ENCODE measurements around the gene NDUFS3.

Gene NDUFS3

GRCh38 chr11:47589977-47590861, 11.3 kb downstream of the NDUFS3 start:
- no peak for DNase-seq (ENCODE audit: low read depth in 3 of 3, low spot score in 1 of 3)

- DNase-seq (ENCODE audit: low read depth in 3 of 3, low spot score in 1 of 3) = no peak
Measured at GRCh38 chr11:47591764-47592163, 12.9 kb downstream of the NDUFS3 start.

- no peak for DNase-seq (ENCODE audit: low read depth in 3 of 3, low spot score in 1 of 3)
Measured at GRCh38 chr11:47592251-47592650, 13.4 kb downstream of the NDUFS3 start.

GRCh38 chr11:47592970-47593369, 14.1 kb downstream of the NDUFS3 start:
- DNase-seq (ENCODE audit: low read depth in 3 of 3, low spot score in 1 of 3) = no peak

GRCh38 chr11:47593492-47593933, 14.6 kb downstream of the NDUFS3 start:
- no peak for DNase-seq (ENCODE audit: low read depth in 3 of 3, low spot score in 1 of 3)

GRCh38 chr11:47593934-47594855, 15.3 kb downstream of the NDUFS3 start, which contains the start of gene C1QTNF4:
Gene C1QTNF4 (minus strand): TSS chr11:47594411. CDS start chr11:47590810, 3,601 bp downstream.
- DNase-seq (ENCODE audit: low read depth in 3 of 3, low spot score in 1 of 3) = no peak

GRCh38 chr11:47595029-47595428, 16.2 kb downstream of the NDUFS3 start:
- no peak for DNase-seq (ENCODE audit: low read depth in 3 of 3, low spot score in 1 of 3)

GRCh38 chr11:47595967-47596366, 17.1 kb downstream of the NDUFS3 start:
- DNase-seq (ENCODE audit: low read depth in 3 of 3, low spot score in 1 of 3) = no peak

GRCh38 chr11:47599902-47600301, 21.0 kb downstream of the NDUFS3 start:
- DNase-seq (ENCODE audit: low read depth in 3 of 3, low spot score in 1 of 3) = no peak

- no peak for DNase-seq (ENCODE audit: low read depth in 3 of 3, low spot score in 1 of 3)
Measured at GRCh38 chr11:47603295-47603694, 24.4 kb downstream of the NDUFS3 start.

GRCh38 chr11:47605921-47606320, 27.0 kb downstream of the NDUFS3 start:
- no peak for DNase-seq (ENCODE audit: low read depth in 3 of 3, low spot score in 1 of 3)

GRCh38 chr11:47606731-47607130, 27.9 kb downstream of the NDUFS3 start:
- no peak for DNase-seq (ENCODE audit: low read depth in 3 of 3, low spot score in 1 of 3)

GRCh38 chr11:47607380-47607779, 28.5 kb downstream of the NDUFS3 start:
- DNase-seq (ENCODE audit: low read depth in 3 of 3, low spot score in 1 of 3) = no peak

GRCh38 chr11:47609675-47610074, 30.8 kb downstream of the NDUFS3 start:
- DNase-seq (ENCODE audit: low read depth in 3 of 3, low spot score in 1 of 3) = no peak

- no peak for DNase-seq (ENCODE audit: low read depth in 3 of 3, low spot score in 1 of 3)
Measured at GRCh38 chr11:47611348-47611794, 32.5 kb downstream of the NDUFS3 start.

GRCh38 chr11:47615249-47615648, 36.4 kb downstream of the NDUFS3 start:
- no peak for DNase-seq (ENCODE audit: low read depth in 3 of 3, low spot score in 1 of 3)

- no peak for DNase-seq (ENCODE audit: low read depth in 3 of 3, low spot score in 1 of 3)
Measured at GRCh38 chr11:47616726-47617416, 38.0 kb downstream of the NDUFS3 start.

- DNase-seq (ENCODE audit: low read depth in 3 of 3, low spot score in 1 of 3) = no peak
Measured at GRCh38 chr11:47617417-47617809, 38.5 kb downstream of the NDUFS3 start.

GRCh38 chr11:47620836-47621378, 42.0 kb downstream of the NDUFS3 start:
- no peak for DNase-seq (ENCODE audit: low read depth in 3 of 3, low spot score in 1 of 3)

GRCh38 chr11:47626234-47626633, 47.4 kb downstream of the NDUFS3 start:
- no peak for DNase-seq (ENCODE audit: low read depth in 3 of 3, low spot score in 1 of 3)

- no peak for DNase-seq (ENCODE audit: low read depth in 3 of 3, low spot score in 1 of 3)
Measured at GRCh38 chr11:47628026-47628425, 49.2 kb downstream of the NDUFS3 start.

Data from stimulated activated CD4-positive, alpha-beta T cell treated with anti-CD3 and anti-CD28 coated beads, TNF-alpha, amount 100 ng/mL, for 1 hour (primary cell).